GM18502 (cell line): ENCODE results near the gene PRDX4.
A peak's percentile ranks its signal among the peaks of the same experiment; 100 is the strongest.
"Not testable (repeated sequence)": the region's sequence is repeated elsewhere in the genome, so short reads cannot be mapped to it uniquely, and the experiment has no call there.

ENCODE experiments used
- ATAC-seq: cut with Tn5 transposase; IDR thresholded peaks from one replicate; pipeline ENCODE4 v1.9.1; 2021; ENCODE audit warnings: mild to moderate bottlenecking; ENCODE audit not compliant: unreplicated experiment, poor library complexity

Gene PRDX4

DNA sequence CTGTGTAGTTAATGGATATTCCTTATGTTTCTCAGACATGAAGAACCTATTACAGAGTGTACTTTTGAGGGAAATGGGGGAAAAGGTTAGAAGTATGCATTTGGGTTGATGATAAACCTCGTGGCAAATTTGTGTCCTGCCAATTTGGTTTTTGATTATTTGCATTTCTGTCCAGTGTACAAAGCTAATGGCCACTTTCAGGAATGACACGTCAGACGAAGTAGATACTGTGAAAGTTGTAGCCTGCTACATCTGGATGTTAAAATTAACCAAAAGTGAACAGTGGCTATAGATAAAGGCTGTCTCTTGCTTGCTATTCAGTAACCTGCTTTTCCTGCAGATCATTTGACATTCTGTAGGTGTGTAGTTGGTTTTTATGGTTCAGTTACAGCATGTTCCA is 1.0 kb downstream of the PRDX4 start:
- no peak for ATAC-seq

DNA sequence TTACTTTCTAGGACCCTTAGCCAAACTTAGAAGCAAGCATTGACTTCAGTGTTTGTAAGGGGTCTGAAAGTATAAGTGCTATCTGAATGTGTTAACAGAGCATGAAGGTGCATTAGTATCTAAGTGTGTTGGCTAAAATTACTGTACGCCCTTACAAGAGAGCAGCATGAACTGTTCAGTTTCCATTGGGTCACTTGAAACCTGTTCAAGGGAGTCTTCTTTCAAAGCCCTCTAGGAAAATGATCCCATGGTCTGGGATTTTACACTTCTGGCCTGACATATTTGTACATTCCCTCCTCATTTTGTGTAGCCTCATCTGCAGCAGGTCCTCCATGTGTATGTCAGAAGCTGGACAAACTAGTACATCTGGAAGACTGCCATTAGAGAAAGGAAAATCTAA is 3.2 kb downstream of the PRDX4 start:
- ATAC-seq = no peak

DNA sequence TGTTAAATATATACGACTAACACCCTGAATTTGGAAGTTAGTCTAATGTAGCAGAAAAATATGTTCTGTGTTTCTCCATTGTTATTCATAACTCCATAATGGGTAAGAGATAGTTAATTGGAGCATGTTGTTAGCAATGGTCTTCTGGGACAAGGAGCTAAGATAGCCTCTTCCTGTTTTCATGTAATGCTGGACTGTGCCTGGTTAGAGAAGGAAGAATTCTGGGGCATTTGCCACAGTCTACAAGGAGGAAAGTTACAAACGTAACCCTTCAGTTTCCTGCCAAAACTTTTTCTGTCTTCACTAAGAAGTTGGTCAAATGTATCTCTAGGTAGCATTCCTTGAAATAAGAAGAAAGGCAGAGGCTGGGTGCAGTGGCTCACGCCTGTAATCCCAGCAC is 5.8 kb downstream of the PRDX4 start:
- ATAC-seq = no peak

DNA sequence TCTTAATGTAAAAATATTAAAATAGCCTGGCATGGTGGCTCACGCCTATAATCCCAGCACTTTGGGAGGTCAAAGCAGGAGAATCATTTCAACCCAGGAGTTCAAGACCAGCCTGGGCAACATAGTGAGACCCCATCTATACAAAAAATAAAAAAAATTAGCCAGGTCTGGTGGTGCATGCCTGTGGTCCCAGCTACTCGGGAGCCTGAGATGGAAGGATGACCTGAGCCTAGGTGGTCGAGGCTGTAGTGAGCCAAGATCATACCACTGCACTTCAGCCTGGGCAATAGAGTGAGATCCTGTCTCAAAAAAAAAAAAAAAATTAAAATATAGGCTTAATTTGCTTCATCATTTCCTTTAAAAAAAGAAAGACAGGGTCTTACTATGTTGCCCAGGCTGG is 9.2 kb downstream of the PRDX4 start:
- not testable (repeated sequence) for ATAC-seq

DNA sequence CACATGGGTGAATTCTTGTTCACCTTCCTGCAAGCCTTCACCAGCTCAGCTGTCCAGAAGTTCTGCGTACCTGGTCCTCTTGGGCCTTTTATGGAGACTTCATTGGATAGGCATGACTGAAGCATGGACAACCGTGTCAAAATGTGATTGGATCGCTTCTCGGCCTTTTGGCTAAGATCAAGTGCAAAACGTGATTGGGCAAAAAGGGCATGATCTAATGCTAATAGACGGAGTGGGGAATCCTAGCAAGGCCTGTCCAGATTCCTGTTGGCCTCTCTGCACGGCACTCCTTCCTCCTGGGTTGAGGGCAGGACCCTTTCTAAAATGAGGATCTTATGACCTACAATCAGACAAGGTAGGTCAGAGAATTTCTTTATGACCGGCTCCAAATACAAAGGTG is 24.9 kb downstream of the PRDX4 start:
- ATAC-seq = no peak

DNA sequence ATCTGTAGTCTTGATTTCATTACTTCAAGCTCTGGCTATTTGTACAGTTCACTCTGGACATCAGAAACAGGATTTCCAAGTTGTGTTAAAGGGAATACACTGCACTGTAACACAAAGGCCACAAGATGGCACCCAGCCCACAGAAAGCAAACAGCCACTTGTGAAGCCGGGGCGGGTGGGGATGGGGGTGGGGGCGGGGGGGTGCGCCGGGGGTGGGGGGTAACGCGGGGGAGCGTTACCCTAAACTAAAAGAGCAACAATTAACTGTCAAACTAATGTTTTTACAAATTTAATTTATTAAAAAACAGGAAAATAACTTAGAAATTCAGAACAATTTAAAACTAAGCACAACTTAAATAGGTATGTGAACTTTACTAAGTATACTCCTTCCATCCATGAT is 27.3 kb downstream of the PRDX4 start:
- peak; percentile 75 for ATAC-seq

DNA sequence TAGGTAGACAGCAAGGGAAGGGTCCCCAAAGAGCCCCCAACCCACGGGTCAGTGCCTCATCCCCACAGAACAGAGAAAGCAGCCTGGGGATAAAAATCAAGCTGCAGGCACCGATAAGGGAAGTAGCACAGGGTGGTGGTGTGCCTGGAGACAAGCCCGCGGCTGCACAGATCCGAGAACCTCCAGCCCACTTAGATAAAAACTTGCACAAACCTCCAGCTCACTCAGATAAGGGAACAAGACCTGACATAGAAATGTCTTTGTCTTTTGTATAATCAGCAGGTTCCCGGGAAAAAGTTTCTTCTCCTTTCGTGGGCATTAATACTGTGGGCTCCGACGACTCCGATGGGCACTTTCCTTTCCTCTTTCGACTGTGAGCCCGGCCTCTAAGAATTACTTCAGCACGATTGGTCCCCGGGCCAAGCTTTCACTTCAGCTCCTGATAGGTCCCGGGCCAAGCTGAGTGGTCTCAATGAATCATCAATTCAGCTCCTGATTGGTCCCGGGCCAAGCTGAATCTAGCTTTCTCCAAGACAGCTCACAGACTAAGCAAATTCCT is 32.4 kb downstream of the PRDX4 start:
- ATAC-seq = no peak

DNA sequence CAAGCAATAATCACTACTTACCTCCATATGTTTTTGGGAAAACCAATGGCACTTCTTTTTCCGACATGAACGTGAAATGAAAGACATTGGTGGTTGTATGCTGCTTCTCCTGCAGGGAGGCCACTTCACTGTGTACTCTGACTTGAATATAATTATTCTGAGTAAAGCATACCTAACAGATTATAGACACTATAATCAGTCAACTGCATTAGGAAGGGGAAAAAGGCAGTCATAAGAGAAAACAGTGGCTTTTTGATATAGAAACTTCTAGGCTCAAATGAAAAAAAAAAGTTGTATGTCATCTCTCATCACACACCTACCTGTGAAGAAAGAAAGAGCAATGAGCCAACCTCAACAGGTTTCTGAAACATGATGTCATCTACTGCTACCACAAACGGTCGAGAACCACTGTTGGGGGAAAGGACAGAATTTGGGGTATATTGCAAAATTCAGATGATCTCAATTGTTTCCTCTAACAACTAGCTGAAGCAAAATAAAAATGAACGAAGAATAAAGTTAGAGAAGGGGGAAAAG is 37.4 kb downstream of the PRDX4 start:
- no peak for ATAC-seq

DNA sequence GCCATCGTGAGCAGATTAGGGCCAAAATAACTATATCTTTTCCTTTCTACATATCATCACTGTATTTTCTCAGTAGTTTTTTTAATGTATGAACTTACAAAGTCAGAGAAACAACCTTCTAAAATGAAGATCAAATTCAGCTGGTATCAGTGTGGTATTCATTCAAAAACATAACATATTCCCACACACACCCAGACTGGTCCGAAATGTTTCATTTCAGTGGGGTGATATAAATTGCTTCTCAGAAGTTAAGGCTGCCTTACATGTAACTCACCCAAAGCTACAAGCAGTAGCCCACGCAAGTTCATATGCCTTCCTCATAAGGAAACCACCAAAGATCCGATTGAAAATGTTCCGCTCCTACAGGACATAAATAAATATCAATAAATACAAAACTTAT is 37.9 kb downstream of the PRDX4 start:
- no peak for ATAC-seq

DNA sequence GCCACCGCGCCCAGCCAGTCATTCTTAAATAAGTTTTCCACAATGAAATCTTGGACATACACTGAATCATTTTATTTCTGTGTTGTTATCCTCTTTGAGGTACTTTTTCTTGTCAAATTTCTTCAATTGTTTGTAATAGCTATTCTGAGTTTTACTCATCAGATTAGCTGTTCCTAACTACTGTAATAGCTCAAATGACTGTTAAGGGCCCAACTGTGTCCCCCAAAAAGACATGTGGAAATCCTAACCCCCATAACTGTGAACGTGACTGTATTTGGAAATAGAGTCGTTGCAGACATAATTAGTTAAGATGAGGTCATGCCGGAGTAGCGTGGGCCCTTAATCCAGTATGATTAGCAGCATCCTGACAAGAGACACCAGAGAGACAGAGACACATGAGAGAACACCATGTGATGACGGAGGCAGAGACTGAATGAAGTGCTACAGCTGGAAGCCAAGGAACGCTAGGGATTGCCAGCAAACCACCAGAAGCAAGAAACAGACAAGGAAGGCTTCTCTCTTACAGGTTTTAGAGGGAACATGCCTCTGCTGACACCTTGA is 52.9 kb downstream of the PRDX4 start:
- no peak for ATAC-seq

DNA sequence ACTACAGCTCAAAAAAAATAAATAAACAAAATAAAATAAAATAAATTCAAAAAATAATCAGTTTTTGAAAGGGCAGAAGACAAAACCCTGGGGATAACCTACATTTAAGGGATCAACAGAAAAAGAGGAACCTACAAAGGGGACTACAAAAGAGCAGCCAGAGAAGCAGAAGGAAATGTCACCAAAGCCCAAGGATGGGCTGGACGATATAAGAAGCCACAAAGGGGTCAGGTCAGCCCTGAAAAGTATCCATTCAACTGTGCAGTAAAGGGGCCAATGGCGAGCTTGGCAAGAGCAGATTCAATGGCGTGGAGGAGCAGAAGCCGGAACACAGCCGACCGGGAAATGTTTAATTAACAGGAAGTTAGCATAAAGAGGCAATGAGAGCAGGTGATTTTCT is 58.9 kb downstream of the PRDX4 start:
- ATAC-seq = no peak

DNA sequence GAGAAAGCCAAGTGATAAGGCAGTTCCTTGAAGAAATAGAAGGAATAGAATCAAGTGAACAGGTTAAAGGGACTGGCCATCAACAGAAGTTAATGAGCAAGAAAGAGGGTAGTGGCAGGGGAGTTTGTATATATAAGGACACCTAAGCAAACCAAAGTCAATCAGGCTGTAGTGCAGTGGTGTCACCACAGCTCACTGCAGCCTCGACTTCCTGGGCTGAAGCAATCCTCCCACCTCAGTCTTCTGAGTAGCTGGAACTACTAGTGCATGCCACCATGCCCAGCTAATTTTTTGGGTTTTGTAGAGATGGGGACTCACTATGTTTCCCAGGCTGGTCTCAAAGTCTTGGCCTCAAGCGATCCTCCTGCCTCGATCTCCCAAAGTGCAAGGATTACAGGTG is 59.9 kb downstream of the PRDX4 start:
- ATAC-seq = no peak

DNA sequence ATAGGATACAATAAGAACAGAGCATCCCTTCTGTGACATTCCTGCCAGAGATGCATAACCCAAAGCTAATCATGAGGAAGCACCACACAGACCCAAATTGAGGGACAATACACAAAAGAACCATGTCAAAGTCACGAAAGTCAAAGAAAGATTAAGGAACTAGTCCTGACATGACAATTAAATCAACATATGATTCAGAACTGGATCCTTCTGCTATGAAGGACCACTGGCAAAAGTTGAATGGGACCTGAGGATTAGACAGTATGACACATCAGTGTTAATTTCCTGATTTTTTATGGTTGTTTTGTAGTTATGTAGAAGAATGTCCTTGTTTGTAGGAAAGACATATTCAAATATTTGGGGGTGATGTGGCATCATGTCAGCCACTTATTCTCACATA is 61.9 kb downstream of the PRDX4 start:
- no peak for ATAC-seq

DNA sequence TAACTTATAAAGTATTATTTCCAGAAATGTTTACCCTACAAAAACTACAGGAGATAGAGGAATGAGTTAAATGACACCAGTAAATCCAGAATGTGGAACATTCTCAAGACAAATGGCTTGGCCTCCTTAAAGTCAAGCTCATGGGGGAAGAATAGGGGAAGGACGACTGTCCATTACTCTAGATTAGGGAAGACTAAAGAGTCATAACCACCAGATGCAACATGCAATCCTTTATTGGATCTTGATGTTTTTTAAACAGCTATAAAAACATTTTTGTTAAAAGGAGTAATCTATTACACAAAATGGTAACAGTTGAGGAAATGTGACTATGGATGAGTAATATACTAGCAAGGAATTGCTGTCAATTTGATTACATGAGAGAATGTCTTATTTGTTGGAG is 64.7 kb downstream of the PRDX4 start:
- no peak for ATAC-seq

DNA sequence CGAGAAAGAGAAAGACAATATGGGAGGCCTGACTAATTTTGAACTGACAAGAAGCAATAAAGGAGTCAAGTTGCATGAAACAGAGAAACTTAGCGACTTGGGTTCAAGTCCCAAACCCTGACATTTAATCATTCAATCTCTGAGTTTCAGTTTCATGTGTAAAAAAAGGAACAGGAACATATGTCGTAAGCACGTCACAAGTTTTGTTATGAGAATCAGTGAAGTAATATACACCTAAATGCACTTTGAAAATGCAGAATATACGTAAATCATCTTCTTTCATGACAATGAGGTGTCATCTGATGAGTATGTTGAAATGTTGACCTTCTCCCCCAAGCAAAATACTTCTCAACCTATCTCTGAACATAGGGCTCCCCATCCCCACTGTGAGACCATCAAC is 65.4 kb downstream of the PRDX4 start:
- peak; percentile 83 for ATAC-seq
